Renal cortex interstitium (tissue), 11 donors: ENCODE measurements around the gene SLC6A3. TPM values are rescaled to one million over a fixed set of nuclear protein-coding genes. Genes with fewer than 3 reads are reported as not detected.

ENCODE experiments used
- DNase-seq, 11 donors: peaks; one replicate each; pipeline ENCODE4 v3.0.0-alpha.2; 2013; ENCODE audit warnings: low read depth in 9 of 11, low spot score in 4 of 11; ENCODE audit errors: extremely low read depth in 1 of 11
- polyA plus RNA-seq, 3 donors: library from polyadenylated mRNA; unstranded; fragments of 120-200 nt; gene quantifications; one replicate each; pipeline ENCODE4 v1.2.1, GENCODE V29; 2013; ENCODE audit not compliant: insufficient read length in 3 of 3

Gene SLC6A3
- polyA plus RNA-seq, 3 donors, result 0.24 to 0.45 (median 0.31) TPM

- DNase-seq, result no peak
These were observed 705 bp upstream of the SLC6A3 start for GRCh38 chr5:1445689-1446601.

DNA sequence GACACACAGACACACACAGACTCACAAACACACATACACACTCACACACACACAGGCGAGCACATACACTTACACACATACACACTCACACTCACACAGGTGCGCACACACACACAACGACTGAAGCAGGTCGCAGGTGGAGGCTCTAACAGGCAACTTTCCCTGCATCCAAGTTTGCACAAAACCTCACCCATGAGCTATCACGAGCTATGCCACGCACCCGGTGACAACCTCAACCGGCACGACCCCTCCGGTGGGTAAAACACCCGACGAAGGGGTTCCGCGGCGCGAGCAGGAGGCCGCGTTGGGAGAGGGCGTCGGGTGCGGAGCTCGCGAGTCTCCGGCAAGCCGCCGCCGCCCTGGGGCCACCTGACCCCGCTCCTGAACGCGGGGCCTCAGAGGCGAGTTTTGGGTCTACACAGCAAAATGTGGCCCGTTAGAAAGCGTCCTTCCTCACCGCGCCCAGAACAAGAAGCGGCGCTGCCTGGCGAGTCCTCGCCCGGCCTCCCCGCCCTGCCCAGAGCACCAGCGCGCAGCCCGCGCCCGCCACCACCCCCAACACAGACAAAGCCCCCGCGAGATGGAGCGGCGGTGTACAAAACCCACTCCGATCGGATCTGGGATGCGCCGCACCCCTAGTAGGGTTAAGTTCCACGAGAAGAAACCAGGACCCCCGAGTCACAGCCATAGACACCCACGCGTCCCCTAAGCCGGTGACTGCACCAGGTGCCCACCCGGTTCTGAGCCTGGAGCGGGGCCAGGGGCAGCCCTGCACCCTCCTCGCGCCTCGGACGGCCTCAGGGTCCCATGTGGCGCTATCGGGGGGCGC, 665 bp downstream of the SLC6A3 start:
- DNase-seq, result no peak

DNA sequence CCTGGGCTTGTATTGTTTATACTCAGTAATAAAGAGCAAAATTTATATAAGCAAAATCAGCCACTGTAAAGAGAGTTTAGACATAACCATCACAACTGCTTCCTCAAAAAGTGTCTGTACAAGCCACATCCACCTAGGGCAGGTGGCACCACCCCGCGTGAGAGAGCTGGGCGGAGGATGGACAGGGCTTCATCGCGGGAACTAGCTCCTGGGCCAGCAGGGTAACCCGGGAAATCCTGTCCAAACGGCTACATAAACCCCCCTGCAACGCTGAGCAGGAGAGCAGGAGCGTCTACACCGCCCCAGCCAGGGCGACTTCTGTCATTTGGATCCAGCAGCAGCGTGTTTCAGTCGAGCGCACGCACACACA, 1.3 kb downstream of the SLC6A3 start:
- DNase-seq, result no peak

- no peak for DNase-seq
These were observed 2.1 kb downstream of the SLC6A3 start for GRCh38 chr5:1443171-1443570.

- DNase-seq, result no peak
These were observed 2.8 kb downstream of the SLC6A3 start for GRCh38 chr5:1442222-1443145.

DNA sequence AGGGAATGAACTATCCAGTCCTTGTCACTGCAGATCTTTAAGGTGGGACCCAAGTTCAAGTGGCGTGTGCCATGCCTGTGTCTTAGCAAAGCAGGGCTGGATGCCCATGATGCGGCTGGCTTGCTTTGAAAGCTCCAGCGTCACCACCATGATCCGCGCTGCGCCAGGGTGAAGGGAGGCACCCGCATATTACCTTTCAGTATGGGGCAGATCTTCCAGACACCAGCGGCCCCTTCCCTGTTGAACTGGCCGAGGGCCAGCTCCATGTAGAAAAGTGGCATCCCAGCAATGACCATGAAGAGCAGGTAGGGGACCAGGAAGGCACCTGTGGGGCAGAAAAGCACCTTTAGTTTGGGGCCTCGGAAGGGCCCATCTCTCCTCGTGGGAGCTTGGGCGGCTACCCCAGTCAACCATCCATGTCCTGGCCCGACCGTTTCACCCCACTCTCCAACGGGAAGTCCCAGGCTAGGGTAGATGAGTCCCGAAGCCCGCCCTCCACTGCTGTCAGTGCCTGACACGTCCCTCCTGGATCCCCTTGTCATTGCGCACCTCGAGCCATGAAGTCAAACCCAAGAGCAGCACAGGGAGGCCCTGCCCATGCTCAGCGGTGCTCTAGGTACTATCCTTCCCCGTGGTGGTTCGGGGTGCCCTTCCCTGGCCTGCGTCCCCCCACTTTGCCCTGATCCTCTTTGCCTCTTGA, 3.9 kb downstream of the SLC6A3 start:
- DNase-seq, result no peak

DNA sequence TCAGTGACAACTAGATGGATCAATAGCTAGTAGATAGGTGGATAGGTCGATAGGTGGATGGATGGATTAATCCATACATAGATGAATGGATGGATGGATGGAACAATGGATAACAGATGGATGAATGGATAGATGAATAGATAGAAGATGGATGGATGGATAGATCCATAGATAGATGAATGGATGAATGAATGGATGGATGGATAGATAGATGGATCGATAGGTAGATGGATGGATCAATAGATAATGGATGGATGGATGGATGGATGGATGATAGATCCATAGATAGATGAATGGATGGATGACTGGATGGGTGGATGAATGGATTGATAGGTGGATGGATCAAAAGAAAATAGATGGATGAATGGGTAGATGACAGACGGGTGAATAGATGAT, 5.1 kb downstream of the SLC6A3 start:
- no peak for DNase-seq

- no peak for DNase-seq
These were observed 5.7 kb downstream of the SLC6A3 start for GRCh38 chr5:1439388-1440097.

- no peak for DNase-seq
These were observed 6.4 kb downstream of the SLC6A3 start for GRCh38 chr5:1438871-1439270.

DNA sequence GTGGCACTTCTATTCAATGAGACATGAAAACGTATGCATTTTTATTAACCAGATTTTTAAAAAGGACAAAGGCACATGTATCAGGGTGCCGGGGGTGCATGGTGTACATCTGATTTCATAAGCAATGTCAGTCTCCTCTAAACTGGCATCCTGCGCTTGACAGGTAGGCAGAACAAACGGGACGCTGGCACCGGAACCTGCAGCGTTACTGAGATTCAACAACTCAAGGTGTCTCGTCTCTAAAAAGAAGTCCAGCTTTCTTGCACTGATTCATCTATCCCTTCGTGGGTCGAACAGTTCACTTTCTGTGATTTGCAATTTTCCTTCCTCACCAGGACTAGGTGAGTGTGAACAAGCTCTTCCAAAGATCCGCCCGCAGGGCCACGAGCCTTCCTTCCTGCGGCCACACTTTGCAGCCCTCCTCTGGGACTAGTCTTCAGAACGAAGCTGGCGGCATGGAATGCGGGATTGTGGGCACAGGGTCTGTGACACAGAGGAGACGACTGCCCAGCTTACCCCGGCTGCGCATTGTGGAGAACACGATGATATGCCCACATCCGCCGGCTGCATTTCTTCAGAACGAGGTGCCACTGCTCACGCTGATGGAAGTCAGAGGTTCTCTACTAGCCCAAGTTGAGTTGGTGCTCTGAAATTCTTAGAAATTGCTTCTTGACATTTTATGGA, 7.2 kb downstream of the SLC6A3 start:
- no peak for DNase-seq

GRCh38 chr5:1437226-1437829, 7.9 kb downstream of the SLC6A3 start:
- DNase-seq, result no peak

- DNase-seq, result no peak
These were observed 8.6 kb downstream of the SLC6A3 start for GRCh38 chr5:1436681-1437080.

GRCh38 chr5:1436036-1436435, 9.2 kb downstream of the SLC6A3 start:
- DNase-seq, result no peak

DNA sequence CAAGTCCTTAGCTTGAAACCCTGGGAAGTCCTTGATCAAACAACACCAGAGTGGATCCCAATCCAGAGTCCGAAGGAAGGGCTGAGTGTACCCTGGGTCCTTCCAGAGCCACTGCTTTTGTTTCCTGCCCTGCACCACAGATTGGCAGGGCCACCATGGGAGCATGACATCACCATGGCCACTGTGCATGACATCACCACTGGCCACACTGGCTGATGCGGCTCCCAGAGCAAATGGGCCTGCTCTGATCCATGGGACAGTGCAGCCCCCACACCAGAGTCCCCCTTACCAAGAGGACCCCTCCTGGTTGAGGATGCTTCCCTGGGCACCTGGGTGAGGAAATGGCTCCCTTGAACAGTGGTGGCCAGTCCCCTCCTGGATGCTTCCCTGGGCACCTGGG, 9.9 kb downstream of the SLC6A3 start:
- no peak for DNase-seq

DNA sequence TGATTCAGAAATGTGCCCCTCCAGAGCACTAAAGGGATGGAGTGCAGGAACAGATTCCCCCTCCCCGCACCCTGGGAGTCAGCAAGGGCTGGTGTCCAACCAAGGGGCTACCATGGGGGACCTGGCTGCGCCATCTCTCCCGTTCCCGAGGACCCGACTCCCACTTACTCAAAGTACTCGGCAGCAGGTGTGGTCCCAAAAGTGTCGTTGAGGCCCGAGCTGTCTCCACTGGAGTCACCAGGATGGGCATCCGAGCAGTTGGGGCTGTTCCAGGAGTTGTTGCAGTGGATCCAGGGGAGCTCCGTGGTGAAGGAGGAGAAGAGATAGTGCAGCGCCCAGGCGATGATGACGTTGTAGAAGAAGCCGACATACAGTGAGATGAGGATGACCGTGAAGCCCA, 12.9 kb downstream of the SLC6A3 start:
- no peak for DNase-seq

GRCh38 chr5:1431896-1432295, 13.3 kb downstream of the SLC6A3 start:
- no peak for DNase-seq
